HG02870 (cell line): ENCODE data around the gene DPCD.

ENCODE experiments used
- ATAC-seq: cut with Tn5 transposase; IDR thresholded peaks from one replicate; pipeline ENCODE4 v1.9.1; 2021; ENCODE audit warnings: mild to moderate bottlenecking, moderate library complexity; ENCODE audit not compliant: unreplicated experiment

DPCD gene

GRCh38 chr10:101587725-101588653, at the start of gene DPCD, which contains the start of gene POLL:
TSS of gene DPCD (plus strand) at chr10:101588321. CDS start at chr10:101588337, 16 bp downstream.
TSS of gene POLL (minus strand) at chr10:101588257. CDS start at chr10:101587360, 897 bp downstream.
- peak; percentile 95 for ATAC-seq

GRCh38 chr10:101538446-101538845, 49.7 kb upstream of the DPCD start:
- ATAC-seq = no peak

GRCh38 chr10:101545898-101546297, 42.2 kb upstream of the DPCD start:
- ATAC-seq = no peak

- ATAC-seq = no peak
Observed at GRCh38 chr10:101550965-101551364, 37.2 kb upstream of the DPCD start.

- ATAC-seq = no peak
Observed at GRCh38 chr10:101552442-101552841, 35.7 kb upstream of the DPCD start.

- no peak for ATAC-seq
Observed at GRCh38 chr10:101557541-101557940, 30.6 kb upstream of the DPCD start.

GRCh38 chr10:101558204-101558603, 29.9 kb upstream of the DPCD start:
- ATAC-seq = no peak

GRCh38 chr10:101558671-101559595, 29.2 kb upstream of the DPCD start:
- no peak for ATAC-seq

GRCh38 chr10:101559596-101560297, 28.4 kb upstream of the DPCD start:
- ATAC-seq = no peak

GRCh38 chr10:101560298-101561067, 27.6 kb upstream of the DPCD start:
- ATAC-seq = no peak

- ATAC-seq = no peak
Observed at GRCh38 chr10:101561068-101561915, 26.8 kb upstream of the DPCD start.

- ATAC-seq = no peak
Observed at GRCh38 chr10:101562231-101562630, 25.9 kb upstream of the DPCD start.

- ATAC-seq = no peak
Observed at GRCh38 chr10:101563007-101563406, 25.1 kb upstream of the DPCD start.

- ATAC-seq = no peak
Observed at GRCh38 chr10:101563497-101564040, 24.6 kb upstream of the DPCD start.

- no peak for ATAC-seq
Observed at GRCh38 chr10:101564490-101564991, 23.6 kb upstream of the DPCD start.

GRCh38 chr10:101565370-101565900, 22.7 kb upstream of the DPCD start:
- no peak for ATAC-seq

- no peak for ATAC-seq
Observed at GRCh38 chr10:101565936-101566332, 22.2 kb upstream of the DPCD start.
